GM19467 (cell line): Measurements from ENCODE around the gene PLXDC2.

Experiments
- ATAC-seq: cut with Tn5 transposase; IDR thresholded peaks from one replicate; pipeline ENCODE4 v1.9.1; 2021; ENCODE audit warnings: mild to moderate bottlenecking, moderate library complexity; ENCODE audit not compliant: unreplicated experiment

Gene PLXDC2

DNA sequence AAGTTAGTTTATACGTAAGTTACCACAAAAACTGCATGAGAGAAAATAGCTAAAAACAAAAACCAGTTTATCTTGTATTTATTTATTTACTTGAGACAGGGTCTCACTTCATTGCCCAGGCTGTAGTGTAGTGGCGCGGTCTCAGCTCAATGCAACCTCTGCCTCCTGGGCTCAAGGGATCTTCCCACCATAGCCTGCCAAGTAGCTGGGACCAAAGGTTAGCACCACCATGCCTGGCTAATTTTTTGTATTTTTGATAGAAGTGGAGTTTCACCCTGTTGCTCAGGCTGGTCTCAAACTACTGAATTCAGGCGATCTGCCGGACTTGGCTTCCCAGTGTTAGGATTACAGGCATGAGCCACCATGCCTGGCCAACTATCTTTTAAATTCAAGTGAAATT is 277.4 kb downstream of the PLXDC2 start:
- ATAC-seq = no peak

DNA sequence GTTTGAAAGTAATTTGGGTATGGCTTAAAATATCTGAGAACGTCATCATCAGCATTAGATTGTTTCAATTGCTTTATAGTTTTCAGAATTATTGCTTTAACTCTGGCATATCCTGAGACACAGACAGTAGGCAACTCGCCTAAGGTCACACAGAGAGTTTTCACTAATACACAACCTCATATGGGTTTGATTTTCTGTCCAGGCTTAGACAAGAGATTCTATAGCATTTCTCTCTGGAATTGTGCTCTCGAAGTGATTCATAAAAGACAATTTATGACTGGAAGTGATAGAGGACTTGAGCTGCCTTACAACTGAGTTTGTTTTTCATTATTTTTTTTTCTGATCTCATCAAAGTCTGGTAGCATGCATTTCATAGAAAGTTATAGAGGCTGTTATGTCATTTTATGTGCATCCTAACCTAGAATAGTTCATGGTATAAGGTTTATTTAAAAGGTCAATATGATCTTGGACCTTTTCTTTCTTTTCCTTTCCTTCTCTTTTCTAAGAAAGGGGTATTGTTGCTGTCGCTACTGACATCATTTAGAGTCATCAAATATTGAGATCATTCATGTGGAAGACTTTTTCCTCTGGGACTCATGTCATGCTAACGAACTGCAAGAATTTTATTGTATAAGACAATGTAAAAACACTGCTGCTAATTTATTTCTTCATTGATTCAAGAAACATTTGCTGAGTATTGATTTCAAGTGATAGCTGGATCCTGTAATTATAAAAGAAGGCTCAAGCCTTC is 278.2 kb downstream of the PLXDC2 start:
- ATAC-seq = no peak

DNA sequence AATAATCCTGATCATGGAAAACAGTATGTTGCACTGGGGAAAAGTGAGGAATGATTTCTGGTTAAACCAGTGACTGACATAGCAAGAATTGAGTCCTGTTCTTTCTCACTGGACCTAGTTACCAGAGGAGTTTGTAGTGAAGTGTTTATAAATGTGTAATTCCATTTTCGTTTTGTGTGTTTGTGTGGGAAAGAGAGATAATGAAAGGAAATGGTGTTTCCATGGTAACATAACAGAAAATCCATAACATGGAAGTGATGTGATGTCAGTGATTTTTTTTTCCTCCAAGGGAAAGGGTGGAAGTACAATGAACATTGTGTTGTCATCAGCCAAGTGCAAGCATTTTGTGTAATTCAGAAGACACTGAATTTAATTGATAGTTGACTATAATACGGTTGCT is 283.9 kb downstream of the PLXDC2 start:
- no peak for ATAC-seq

DNA sequence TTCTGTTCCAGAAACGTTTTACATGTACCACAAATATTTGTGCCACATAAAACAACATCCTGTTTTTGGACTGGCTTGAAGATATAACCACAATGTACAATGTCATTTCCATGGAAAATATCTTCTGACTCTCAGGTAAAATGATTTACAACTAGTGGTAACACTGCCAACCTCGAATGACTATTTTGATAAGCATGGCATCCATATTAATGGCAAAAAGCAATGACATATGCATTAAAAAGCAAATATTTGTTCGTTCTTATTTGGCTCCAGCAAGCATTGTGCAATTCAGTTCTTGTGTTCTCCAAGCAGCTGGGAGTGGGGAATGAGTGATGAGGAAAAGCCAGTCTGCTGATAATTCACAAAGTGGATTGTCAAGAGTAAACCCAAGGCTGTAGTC is 289.0 kb downstream of the PLXDC2 start:
- no peak for ATAC-seq

DNA sequence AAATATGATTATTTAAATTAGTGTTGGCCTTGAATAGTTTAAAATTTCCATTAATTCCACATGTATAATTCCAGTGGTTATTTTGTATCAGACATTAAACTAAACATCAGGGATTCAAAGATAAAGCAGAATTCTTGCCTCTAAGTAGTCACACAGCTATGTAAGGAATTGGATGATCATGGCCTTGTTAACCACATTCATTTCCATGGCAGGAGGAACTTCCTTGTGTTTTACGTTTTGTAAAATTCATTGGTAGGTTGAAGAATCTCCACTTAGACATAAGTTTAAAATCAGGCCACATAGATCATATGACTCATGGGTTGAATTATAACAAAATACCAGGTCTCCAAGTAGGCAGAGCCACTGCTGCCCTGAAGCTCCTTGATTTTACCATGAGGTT is 289.7 kb downstream of the PLXDC2 start:
- no peak for ATAC-seq

DNA sequence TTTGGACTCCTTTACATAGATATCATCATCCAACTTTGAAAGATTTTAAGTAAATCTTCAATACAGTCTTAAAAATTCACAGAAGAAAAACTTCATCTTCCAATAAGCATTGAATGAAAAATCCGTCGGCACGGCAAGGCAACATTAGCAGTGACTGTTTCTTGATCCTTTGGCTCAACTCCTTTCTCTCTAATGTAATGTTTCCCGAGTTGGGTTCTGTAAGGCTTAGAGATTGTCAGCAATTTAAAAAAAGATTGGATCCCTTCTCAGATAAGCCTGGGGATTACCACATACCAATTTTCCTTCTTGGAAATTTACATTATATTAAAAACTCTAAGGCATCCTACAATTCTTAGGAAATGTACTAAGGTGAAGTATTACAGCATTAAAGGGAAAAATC is 291.8 kb downstream of the PLXDC2 start:
- no peak for ATAC-seq

DNA sequence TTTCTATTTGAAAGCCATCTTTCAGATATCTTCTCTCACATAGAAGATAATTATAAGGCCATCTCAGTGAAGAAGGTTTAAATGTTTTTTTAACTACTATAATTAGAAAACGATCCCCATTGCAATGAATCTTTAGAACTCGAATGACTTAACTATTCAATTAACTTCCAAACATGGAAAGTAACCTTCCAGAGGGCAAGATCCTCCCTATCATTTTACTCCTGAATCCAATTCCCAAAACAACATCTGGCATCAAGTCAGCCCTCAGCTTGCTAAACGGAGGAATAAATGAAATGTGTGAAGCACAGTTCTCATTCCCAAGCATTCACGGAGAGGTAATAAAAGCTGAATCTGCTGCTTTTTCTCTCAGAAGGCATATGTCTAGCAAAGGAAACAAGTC is 293.4 kb downstream of the PLXDC2 start:
- ATAC-seq = no peak

DNA sequence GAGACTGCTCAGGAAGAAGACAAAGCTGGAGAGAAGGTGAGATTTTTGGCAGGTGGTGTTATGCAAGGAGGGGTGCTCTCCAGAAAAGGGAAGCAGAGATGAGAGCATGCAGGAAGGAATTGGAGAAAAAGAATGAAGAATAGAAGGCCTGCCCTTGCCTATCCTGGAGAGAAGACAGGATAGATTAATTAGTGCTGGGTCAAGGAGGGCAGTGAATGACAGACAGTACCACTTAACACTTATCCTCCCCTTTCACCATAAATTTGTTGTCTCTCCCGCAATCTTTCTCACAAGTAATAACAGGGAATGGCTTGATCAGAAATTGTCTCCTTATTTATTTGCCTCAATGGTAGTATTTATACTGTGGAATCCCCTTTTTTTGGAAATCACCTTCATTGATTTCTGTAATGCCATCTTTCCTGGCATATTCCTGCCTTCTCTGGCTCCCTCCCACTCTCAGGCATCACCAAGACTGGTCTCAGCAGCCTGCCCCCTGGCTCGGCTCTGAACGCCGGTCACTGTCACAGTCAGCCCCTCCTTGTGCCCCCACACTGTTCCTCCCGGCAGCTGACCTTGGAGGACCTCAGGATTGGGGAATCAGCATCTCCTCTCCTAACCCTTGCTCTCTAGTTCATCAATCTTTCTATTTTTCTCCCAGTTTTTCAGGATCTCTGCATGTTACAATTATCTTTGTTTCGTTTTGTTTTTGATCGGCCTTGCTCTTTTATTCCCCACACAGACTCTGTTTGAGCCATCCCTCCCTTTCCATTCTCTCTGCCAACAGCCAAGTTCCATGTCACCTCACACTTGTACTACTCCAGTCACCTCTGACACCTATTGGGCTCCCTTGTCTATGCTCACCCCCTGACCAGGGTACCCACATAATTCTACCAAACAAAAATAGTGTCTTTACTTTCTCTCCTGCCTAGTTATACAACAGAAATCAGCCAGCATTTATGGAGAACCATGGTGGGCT is 294.2 kb downstream of the PLXDC2 start:
- ATAC-seq = no peak

DNA sequence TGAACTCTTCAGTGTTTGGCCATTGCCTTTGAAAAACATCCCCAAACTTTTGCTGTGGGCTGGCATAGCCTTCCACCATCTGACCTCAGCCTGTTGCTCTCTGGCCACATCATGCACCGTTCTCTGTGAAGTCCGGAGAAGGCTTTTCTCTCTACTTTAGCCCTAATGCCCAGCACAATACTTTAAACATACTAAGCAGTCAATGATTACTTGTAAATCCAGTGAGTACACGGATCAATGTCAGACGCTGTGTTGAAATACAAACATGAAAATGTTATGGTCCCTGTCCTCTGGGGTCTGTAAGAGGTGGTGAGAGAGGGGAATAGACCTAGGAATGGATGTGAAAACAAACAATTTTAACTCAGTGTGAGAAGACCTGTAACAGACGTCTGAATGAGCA is 297.9 kb downstream of the PLXDC2 start:
- no peak for ATAC-seq

DNA sequence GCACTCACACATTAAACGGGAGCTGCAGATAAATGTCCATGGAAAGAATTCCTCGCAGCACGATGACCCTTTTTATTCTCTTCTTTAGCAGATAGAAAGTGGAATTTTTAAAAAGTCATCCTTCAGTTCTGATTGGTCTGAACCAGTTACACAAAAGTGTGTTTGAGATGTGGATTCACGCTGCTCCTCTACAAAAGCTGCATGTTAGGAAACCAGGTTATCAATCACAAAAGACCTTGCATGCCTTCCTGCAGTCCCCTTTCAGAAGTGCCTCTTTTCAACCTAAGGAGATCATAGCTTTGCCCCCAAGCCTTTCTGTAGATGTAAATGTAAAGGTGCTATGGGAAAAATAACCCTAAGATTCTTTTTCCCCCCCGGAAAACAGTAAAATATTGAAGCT is 299.7 kb downstream of the PLXDC2 start:
- ATAC-seq = no peak

DNA sequence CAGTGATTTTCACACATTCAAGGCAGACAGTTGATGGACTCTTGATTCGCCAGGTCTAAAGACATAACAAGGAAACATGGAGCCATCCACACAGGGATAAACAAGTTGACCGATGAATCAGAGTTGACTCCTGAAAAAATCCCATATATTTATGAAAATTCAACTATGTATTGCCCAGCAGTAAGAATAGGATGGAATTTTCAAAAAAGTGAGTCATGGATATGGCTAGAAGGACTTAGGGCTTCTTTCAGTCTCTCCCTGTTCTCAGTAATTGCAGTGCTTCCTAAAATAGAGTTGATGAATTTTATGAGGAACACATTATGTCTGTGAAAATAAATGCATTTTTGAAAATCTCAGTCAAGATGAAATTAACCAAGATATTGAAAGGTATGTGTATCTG is 301.2 kb downstream of the PLXDC2 start:
- ATAC-seq = no peak

DNA sequence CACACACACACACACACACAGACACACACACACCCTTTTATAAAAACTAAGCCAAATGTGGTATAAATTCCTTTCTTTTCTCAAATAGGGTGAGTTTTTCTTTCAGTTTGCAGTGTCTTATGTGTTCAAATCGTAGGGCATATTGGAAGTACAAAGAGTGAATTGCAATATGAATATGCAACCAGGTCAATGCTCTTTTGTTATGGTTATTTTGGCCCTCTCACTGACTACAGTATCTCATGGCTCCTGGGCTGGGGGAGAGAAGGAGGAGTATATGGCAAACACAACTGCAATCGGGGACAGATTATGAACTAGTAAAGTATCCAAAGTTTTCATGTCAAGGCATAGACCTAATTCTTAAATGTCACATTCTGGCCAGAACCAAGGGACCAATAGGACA is 301.9 kb downstream of the PLXDC2 start:
- no peak for ATAC-seq

DNA sequence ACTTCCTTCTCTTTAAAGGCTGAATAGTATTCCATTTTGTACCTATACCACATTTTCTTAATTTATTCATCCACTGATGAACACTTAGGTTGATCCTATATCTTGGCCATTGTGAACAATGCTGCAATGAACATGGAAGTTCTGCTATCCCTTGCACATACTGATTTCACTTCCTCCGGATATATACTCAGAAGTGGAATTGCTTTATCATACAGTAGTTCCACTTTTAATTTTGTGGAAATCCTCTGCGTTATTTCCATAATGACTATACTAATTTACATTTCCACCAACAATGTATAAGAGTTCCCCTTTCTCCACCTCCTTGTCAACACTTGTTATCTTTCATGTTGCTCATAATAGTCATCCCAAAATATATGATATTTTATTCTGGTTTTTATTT is 312.6 kb downstream of the PLXDC2 start:
- no peak for ATAC-seq

DNA sequence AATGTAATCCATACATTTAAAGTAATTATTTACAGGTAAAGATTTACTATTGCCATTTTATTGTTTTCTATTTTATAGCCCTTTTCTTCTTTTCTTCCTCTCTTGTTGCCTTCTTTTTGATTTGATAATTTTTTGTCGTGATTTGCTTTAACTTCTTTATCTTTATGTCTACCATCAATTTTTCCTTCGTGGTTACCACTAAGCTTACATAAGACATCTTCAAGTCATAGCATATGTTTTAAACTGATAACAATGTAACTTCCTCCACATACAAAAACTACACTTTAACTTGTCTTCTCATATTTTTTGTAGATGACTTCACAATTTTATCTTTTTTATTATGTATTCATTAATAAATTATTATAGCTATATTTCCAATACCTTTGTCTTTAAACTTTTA is 316.6 kb downstream of the PLXDC2 start:
- no peak for ATAC-seq

DNA sequence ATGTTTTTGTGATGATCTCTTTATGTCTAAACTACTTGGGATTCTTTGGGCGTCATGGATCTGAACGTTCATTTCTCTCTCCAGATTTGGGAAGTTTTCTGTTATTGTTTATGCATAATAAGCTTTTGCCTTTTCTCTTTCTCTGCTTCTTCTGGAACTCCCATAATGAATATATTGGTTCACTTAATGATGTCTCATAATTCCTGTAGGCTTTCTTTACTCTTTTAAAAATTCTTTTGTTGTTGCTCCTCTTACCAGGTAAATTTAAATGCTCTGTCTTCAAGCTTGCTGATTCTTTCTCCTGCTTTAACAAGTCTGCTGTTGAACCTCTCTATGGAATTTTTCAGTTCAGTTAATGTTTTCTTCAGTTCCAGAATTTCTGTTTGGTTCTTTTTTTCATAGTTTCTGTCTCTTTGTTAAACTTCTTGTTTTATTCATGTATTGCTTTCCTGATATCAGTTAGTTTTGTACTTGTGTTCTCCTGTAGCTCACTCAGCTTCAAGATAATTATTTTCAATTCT is 317.5 kb downstream of the PLXDC2 start:
- ATAC-seq = no peak

DNA sequence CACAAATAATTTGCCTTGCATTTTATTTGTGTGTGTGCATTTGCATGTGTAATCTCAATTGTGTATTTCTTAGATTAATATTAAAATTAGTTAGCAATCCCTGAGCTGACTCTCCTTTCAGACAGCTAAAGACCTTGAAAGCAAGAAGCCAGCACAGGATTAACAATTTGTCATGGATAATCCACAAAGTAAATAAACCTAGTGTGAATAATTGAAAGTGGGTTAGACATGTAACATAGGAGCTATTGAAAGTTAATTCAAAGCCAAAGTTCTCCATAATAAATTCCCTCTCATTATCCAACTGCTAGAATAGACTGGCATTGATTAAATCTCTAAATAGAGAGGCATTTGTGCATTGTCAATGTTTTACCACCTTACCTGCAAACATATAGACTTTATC is 326.1 kb downstream of the PLXDC2 start:
- no peak for ATAC-seq

DNA sequence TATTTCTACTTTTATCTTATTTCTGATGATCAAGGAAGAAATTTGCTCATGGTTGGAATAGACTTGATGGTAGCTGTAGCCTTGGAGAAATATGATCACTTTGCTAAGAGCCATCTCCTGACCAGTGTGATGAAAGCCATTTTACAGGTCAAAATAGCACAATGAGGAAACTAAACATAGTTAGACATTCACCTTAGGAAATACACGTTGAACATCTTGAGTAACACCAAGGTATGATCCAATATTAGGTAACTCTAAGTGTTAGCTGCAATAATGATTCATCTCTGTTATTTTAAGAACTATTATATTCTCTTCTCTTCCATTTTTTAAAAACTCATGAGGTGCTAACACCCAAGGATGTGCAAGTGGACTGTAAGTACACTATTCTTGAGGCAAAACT is 328.0 kb downstream of the PLXDC2 start:
- ATAC-seq = no peak

DNA sequence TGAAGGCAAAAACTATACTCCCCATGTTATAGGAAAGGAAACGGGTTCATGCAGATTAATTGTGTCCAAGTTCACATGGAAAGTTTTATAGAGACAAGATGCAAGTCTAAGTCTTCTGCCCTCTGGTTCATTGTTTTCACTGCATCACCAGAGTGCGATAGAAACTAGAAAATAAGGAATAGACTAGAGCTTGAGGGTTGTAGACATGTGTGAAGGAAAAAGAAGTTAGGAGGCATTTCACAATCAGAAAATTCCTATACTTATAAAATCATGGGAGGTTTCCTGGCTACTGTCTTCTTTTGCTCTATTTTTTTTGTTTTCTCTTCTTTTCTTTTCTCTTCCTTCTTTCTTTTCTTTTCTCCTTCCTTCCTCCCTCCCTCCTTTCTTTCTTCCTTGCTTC is 329.8 kb downstream of the PLXDC2 start:
- ATAC-seq = no peak

DNA sequence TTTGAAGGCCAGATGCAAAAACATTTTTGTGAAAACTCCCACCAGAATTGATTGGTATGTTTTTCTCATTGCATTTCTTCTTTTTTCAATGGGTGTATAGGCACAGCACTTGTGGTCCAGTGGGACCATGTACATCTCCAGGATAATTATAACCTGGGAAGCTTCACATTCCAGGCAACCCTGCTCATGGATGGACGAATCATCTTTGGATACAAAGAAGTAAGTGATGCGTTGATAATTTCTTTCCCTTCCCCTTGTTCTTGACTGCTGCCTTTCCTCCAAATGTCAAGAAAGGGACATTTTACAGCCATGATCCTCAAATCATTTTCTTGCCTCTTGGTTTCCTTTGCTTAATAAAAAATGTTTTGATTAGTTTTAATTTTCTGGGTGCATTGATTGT is 331.5 kb downstream of the PLXDC2 start:
- ATAC-seq = no peak

DNA sequence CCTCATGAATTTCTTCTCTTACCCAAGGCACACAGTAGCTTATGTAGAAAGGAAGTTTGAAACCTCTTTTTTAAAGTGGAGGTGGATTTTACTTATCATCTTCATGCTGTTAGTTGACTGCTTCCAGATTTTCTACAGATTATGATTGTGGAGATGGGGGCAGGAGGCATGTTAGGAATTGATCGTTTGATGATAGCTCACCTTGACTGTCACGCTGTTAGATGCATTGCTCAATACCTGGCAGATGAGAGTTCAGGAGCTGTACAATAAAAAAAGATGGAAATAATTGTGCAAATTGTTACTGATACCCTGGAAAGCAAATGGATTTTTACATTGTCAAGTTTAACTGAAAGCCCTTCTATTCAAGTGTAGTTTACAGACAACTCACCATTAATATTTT is 340.3 kb downstream of the PLXDC2 start:
- ATAC-seq = no peak

DNA sequence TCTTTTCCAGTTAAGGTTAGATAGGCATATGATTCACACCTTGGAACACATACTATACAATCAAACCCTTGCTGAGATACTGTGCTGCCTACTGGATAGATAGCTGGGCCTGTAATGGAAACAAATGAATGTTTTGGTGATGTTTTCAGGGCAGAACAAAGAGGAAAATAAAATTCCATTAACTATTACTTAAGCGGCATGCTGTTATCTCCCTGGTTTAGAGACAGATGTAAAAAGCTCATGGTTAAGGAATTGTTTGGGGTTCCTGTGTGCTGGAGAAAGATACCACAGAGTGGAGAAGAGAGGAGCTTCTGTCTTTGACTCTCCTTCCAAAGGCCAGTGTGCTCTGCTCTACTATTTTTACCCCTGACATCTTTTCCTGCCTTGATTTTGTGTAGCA is 341.1 kb downstream of the PLXDC2 start:
- no peak for ATAC-seq

DNA sequence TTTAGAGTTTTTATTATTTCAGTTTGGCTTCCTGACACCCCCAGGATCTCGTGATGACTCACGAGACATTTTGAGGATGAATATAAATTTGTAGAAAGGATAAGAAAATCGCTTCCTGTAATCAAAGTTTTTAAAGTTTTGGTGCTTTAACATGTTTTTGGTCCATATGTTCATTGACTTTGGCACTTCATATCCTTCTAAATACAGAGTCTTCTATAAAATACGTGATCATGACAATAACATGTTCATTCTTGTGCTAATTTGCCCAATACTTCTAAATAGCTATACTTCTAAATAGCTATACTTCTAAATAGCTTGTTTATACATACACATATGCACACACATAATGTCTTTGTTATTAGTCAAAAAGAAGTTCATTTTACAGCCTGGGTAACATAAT is 341.9 kb downstream of the PLXDC2 start:
- ATAC-seq = no peak
